Measurements from ENCODE around the gene FBXW7. TPM values are rescaled to one million over a fixed set of nuclear protein-coding genes. Genes with fewer than 3 reads are reported as not detected.

FBXW7 gene
- total and polyA plus RNA-seq, 12 donors, result 12.1 to 87.6 (median 66.8) TPM

DNA sequence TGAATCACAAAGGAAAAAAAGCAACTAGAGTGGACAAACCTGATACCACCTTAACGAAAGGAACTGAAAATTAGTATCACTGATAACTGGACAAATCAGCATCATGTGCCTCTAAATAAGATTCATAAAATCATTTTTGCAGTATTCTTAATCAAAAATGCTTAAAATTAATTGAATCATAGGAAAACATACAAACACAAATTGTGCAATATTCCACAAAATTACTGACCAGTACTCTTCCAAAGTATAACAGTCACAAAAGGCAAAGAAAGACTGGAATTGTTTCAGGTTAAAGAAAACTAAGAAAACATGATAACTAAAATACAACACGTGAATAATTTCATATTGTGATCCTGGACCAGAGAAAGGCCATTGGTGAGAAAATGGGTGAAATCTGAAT lies 27.1 kb downstream of the FBXW7 start:
- Histone ChIP-seq H3K27ac (no peak overlapping the region), H3K36me3 (peaks cover 0 to 13% (median 0%) of the 10 kb centered on the region in 9 donors), H3K4me1 (peaks cover 0 to 27% (median 5%) of the 10 kb centered on the region in 9 donors), H3K27me3 (no peaks in the 10 kb centered on the region), H3K9me3 (no peaks in the 10 kb centered on the region), H3K4me3 (no peak overlapping the region)
- 91 to 94% methylated on average over 2 of the region's 2 CpGs for WGBS, 2 donors
- DNase-seq (no peak), ATAC-seq (no peak)
- no peak for TF ChIP-seq CTCF (IDR thresholded peaks at IDR 0.05)
- intact Hi-C loops (cut with DNase I), result loop anchor here in 2 of 10 donors (5.0 to 10.0 kb wide), 2 partner anchors 136 to 223 kb away; no protein-coding TSS in a partner anchor

DNA sequence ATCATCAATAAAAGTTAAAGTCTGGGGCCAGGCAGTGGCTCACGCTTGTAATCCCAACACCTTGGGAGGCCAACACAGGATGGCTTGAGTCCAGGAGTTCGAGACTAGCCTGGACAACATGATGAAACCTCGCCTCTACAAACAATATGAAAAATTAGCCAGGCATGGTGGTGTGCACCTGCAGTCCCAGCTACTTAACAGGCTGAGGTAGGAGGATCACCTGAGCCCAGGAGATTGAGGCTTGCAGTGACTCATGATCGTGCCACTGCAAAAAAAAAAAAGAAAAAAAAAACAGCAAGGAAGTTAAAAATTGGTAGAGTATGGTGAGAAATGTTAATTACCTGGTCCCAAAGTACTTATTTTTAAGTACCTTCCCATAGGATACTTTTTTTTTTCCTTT lies 27.5 kb downstream of the FBXW7 start:
- Histone ChIP-seq H3K9me3 (no peaks in the 10 kb centered on the region), H3K27ac (no peak overlapping the region), H3K27me3 (no peaks in the 10 kb centered on the region), H3K4me3 (no peak overlapping the region), H3K36me3 (peaks cover 0 to 13% (median 0%) of the 10 kb centered on the region in 9 donors), H3K4me1 (peaks cover 0 to 25% (median 5%) of the 10 kb centered on the region in 9 donors)
- DNase-seq, result no peak
- no peak for ATAC-seq
- WGBS, 2 donors, result 96 to 98% methylated on average over 4 of the region's 4 CpGs
- intact Hi-C loops (cut with DNase I), result loop anchor here in 2 of 10 donors (5.0 to 10.0 kb wide), 2 partner anchors 136 to 224 kb away; no protein-coding TSS in a partner anchor
- no peak for TF ChIP-seq CTCF (IDR thresholded peaks at IDR 0.05)

GRCh38 chr4:152503653-152504290 lies 32.1 kb downstream of the FBXW7 start:
- Histone ChIP-seq H3K27ac (no peak overlapping the region), H3K36me3 (peaks cover 0 to 13% (median 0%) of the 10 kb centered on the region in 9 donors), H3K4me3 (no peak overlapping the region), H3K27me3 (no peaks in the 10 kb centered on the region), H3K9me3 (no peaks in the 10 kb centered on the region), H3K4me1 (peaks cover 0 to 6% (median 0%) of the 10 kb centered on the region in 9 donors)
- ATAC-seq, result no peak
- DNase-seq, result no peak
- no peak for TF ChIP-seq CTCF (IDR thresholded peaks at IDR 0.05)
- intact Hi-C loops (cut with DNase I), result loop anchor here in 7 of 10 donors (2.0 to 10.0 kb wide), 5 partner anchors 137 to 234 kb away; no protein-coding TSS in a partner anchor

DNA sequence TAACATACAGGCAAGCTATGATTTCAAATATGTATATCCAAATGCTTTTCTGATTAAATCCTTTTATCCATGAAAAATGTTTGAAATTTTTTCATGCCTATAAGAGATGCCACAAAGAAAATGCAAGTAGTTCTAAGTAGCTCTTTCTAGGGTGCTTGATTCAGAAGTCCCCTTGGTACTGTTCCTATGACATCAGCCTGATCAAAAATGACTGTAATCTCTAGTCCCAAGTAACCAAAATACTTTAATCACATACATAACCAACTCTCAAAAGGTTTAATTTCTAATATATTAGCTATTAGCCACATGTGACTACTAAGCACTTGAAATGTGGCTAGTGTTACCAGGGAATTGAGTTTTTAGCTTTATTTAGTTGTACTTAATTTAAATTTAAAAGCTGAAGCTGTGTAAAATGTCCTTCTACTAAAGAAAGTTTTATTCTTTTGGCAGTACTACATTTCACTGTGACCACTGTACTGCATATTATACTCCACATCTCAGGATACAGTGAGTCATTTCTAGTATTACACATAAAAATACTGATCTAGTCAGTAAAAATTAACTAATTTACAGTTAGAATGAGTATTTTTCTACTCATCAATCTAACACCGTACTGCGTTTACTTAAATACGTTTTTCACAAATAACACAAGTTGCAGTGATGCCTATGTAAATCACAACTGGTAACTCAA lies 33.9 kb downstream of the FBXW7 start:
- TF ChIP-seq CTCF (IDR thresholded peaks at IDR 0.05), result no peak
- Histone ChIP-seq H3K27me3 (no peaks in the 10 kb centered on the region), H3K36me3 (peaks cover 0 to 4% (median 0%) of the 10 kb centered on the region in 9 donors), H3K4me1 (peaks cover 0 to 15% (median 0%) of the 10 kb centered on the region in 9 donors), H3K4me3 (no peak overlapping the region), H3K27ac (no peak overlapping the region), H3K9me3 (no peaks in the 10 kb centered on the region)
- ATAC-seq (no peak), DNase-seq (no peak)
- intact Hi-C loops (cut with DNase I), result loop anchor here in 9 of 10 donors (2.0 to 10.0 kb wide), 7 partner anchors 137 to 235 kb away; no protein-coding TSS in a partner anchor
- WGBS, 2 donors, result 98% methylated on average over 3 of the region's 3 CpGs
